HUES48 (cell line): ENCODE results near the gene KRT14.
"Not testable (repeated sequence)": the region's sequence is repeated elsewhere in the genome, so short reads cannot be mapped to it uniquely, and the experiment has no call there.

ENCODE experiments used
- H3K27ac ChIP-seq: one replicate; pipeline ENCODE4 v1.7.0; 2013; ENCODE audit warnings: low read depth, low read length, inconsistent platforms
- H3K27me3 ChIP-seq: 2 replicates; pipeline ENCODE4 v1.6.1; 2013; ENCODE audit warnings: mild to moderate bottlenecking, low read length; ENCODE audit not compliant: control insufficient read depth, insufficient read depth
- H3K36me3 ChIP-seq: 2 replicates; pipeline ENCODE4 v1.6.1; 2013; ENCODE audit warnings: low read length; ENCODE audit not compliant: control insufficient read depth, insufficient read depth
- H3K4me1 ChIP-seq: 2 replicates; pipeline ENCODE4 v1.6.1; 2013; ENCODE audit warnings: mild to moderate bottlenecking, low read length; ENCODE audit not compliant: control insufficient read depth, insufficient read depth
- H3K4me3 ChIP-seq: 2 replicates; pipeline ENCODE4 v1.5.1; 2013; ENCODE audit warnings: mild to moderate bottlenecking, low read depth, low read length
- H3K9ac ChIP-seq: 2 replicates; pipeline ENCODE4 v1.6.1; 2013; ENCODE audit warnings: mild to moderate bottlenecking, low read depth, low read length, moderate library complexity
- H3K9me3 ChIP-seq: 2 replicates; pipeline ENCODE4 v1.6.1; 2013; ENCODE audit warnings: low read length; ENCODE audit not compliant: control insufficient read depth, insufficient read depth

Gene KRT14

GRCh38 chr17:41628621-41629255 lies 42.0 kb upstream of the KRT14 start:
- not testable (repeated sequence) for H3K27me3 ChIP-seq, H3K4me3 ChIP-seq

GRCh38 chr17:41628073-41628370 lies 41.3 kb upstream of the KRT14 start:
- not testable (repeated sequence) for H3K9me3 ChIP-seq, H3K36me3 ChIP-seq, H3K4me3 ChIP-seq, H3K4me1 ChIP-seq, H3K27me3 ChIP-seq, H3K9ac ChIP-seq, H3K27ac ChIP-seq

More at GRCh38 chr17:41628621-41629255, 42.0 kb upstream of the KRT14 start:
- H3K27ac ChIP-seq, H3K4me1 ChIP-seq, H3K36me3 ChIP-seq, H3K9ac ChIP-seq, H3K9me3 ChIP-seq: not testable (repeated sequence)

GRCh38 chr17:41627316-41628072 lies 40.8 kb upstream of the KRT14 start:
- Histone ChIP-seq H3K9ac (no peak overlapping the region), H3K4me3 (no peak overlapping the region), H3K9me3 (no peaks in the 10 kb centered on the region), H3K27ac (no peak overlapping the region), H3K4me1 (no peaks in the 10 kb centered on the region), H3K27me3 (no peaks in the 10 kb centered on the region), H3K36me3 (no peaks in the 10 kb centered on the region)

GRCh38 chr17:41626914-41627295 lies 40.2 kb upstream of the KRT14 start:
- not testable (repeated sequence) for H3K27me3 ChIP-seq, H3K9me3 ChIP-seq, H3K27ac ChIP-seq, H3K36me3 ChIP-seq, H3K9ac ChIP-seq, H3K4me1 ChIP-seq, H3K4me3 ChIP-seq

- not testable (repeated sequence) for H3K4me3 ChIP-seq, H3K9ac ChIP-seq, H3K27me3 ChIP-seq, H3K4me1 ChIP-seq, H3K36me3 ChIP-seq, H3K9me3 ChIP-seq, H3K27ac ChIP-seq
These were observed 39.6 kb upstream of the KRT14 start for GRCh38 chr17:41626028-41626913.

- Histone ChIP-seq H3K27me3 (no peaks in the 10 kb centered on the region), H3K36me3 (no peaks in the 10 kb centered on the region), H3K4me3 (no peak overlapping the region), H3K4me1 (no peaks in the 10 kb centered on the region), H3K27ac (no peak overlapping the region), H3K9ac (no peak overlapping the region), H3K9me3 (no peaks in the 10 kb centered on the region)
These were observed 38.9 kb upstream of the KRT14 start for GRCh38 chr17:41625602-41626001.

GRCh38 chr17:41624208-41625101 lies 37.8 kb upstream of the KRT14 start, which contains the start of gene KRT17:
Gene KRT17, minus strand, starts transcription at chr17:41624575. Its CDS starts 66 bp downstream, at chr17:41624509.
- Histone ChIP-seq H3K36me3 (no peaks in the 10 kb centered on the region), H3K4me3 (no peak within 1 kb of the TSS), H3K27me3 (no peaks in the 10 kb centered on the region), H3K27ac (no peak within 1 kb of the TSS), H3K9ac (no peak within 1 kb of the TSS), H3K4me1 (no peaks in the 10 kb centered on the region), H3K9me3 (no peaks in the 10 kb centered on the region)

- H3K9ac ChIP-seq, H3K27ac ChIP-seq, H3K9me3 ChIP-seq, H3K4me1 ChIP-seq, H3K36me3 ChIP-seq, H3K4me3 ChIP-seq, H3K27me3 ChIP-seq: not testable (repeated sequence)
These were observed 36.6 kb upstream of the KRT14 start for GRCh38 chr17:41623184-41623861.

- H3K4me3 ChIP-seq, H3K4me1 ChIP-seq, H3K27ac ChIP-seq, H3K9me3 ChIP-seq, H3K9ac ChIP-seq, H3K36me3 ChIP-seq, H3K27me3 ChIP-seq: not testable (repeated sequence)
These were observed 35.9 kb upstream of the KRT14 start for GRCh38 chr17:41622340-41623183.
